ENCODE measurements around the gene TMC1.

Gene TMC1

DNA sequence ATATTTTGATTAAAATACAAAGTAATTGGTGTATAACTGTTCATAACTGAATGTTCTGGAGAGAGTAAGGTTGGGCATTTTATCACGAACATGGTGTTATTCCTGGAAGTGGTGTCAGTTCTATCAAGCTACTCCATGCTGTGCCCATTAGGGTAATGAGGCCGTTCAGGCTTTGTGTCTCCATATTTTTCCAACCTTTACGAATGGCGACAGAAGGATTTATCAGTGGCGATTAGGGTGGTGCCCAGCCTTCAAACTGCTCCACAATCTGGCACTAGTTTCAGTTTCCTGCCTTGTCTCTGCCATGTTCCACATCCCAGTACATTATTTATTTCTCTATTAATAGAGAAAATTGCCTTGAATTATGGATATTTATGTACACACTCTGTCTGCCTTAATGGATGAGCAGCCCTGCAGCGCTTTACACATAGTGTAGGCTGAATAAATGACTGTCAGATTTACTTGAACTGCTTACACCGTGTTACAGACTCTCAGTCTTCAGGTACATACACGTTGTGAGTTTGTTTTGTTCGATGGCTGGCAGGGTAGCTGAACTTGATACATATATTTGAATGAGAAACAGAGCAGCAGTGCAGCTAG lies 23.9 kb upstream of the TMC1 start:
- H3K9me3 ChIP-seq (ENCODE audit: insufficient read depth, low read depth, low read length): no peaks in the 10 kb centered on the region
- no peaks in the 10 kb centered on the region for H3K9me2 ChIP-seq (replicated peaks; ENCODE audit: low read depth, low read length)
- H3K4me1 ChIP-seq (ENCODE audit: insufficient read depth, low read length, poor library complexity, severe bottlenecking): no peaks in the 10 kb centered on the region
- no peaks in the 10 kb centered on the region for H3K36me3 ChIP-seq (ENCODE audit: insufficient read depth, low read length)
- no peak overlapping the region for H3K9ac ChIP-seq (ENCODE audit: low read depth, low read length, poor library complexity, severe bottlenecking)
- H3F3A ChIP-seq (ENCODE audit: low read depth): no peaks in the 10 kb centered on the region
- H4K20me1 ChIP-seq (ENCODE audit: insufficient read depth, low read length, poor library complexity, severe bottlenecking): no peaks in the 10 kb centered on the region
- H3K4me3 ChIP-seq (ENCODE audit: low read length, poor library complexity, severe bottlenecking): no peak overlapping the region
- H3K4me2 ChIP-seq (ENCODE audit: low read depth, low read length, poor library complexity, severe bottlenecking): no peak overlapping the region
- H3K27me3 ChIP-seq (ENCODE audit: insufficient read depth, low read length, poor library complexity, severe bottlenecking): no peaks in the 10 kb centered on the region
- no peak overlapping the region for H2AFZ ChIP-seq (ENCODE audit: low read length)
- TF ChIP-seq, protein P1, sequence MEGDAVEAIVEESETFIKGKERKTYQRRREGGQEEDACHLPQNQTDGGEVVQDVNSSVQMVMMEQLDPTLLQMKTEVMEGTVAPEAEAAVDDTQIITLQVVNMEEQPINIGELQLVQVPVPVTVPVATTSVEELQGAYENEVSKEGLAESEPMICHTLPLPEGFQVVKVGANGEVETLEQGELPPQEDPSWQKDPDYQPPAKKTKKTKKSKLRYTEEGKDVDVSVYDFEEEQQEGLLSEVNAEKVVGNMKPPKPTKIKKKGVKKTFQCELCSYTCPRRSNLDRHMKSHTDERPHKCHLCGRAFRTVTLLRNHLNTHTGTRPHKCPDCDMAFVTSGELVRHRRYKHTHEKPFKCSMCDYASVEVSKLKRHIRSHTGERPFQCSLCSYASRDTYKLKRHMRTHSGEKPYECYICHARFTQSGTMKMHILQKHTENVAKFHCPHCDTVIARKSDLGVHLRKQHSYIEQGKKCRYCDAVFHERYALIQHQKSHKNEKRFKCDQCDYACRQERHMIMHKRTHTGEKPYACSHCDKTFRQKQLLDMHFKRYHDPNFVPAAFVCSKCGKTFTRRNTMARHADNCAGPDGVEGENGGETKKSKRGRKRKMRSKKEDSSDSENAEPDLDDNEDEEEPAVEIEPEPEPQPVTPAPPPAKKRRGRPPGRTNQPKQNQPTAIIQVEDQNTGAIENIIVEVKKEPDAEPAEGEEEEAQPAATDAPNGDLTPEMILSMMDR (conservative IDR thresholded peaks at IDR 0.05; ENCODE audit: low read length): no peak
- TF ChIP-seq EZH2phosphoT487 (IDR thresholded peaks at IDR 0.05; ENCODE audit: borderline replicate concordance): no peak
- no peaks in the 10 kb centered on the region for H3K79me2 ChIP-seq (ENCODE audit: insufficient read depth, low read length)

GRCh38 chr9:72506615-72507014 lies 14.8 kb upstream of the TMC1 start:
- Histone ChIP-seq H3K4me3 (ENCODE audit: low read length, poor library complexity, severe bottlenecking) (no peak overlapping the region), H3K4me2 (ENCODE audit: low read depth, low read length, poor library complexity, severe bottlenecking) (no peak overlapping the region), H3K79me2 (ENCODE audit: insufficient read depth, low read length) (no peaks in the 10 kb centered on the region), H3K9me3 (ENCODE audit: insufficient read depth, low read depth, low read length) (no peaks in the 10 kb centered on the region), H3K36me3 (ENCODE audit: insufficient read depth, low read length) (no peaks in the 10 kb centered on the region), H4K20me1 (ENCODE audit: insufficient read depth, low read length, poor library complexity, severe bottlenecking) (no peaks in the 10 kb centered on the region), H2AFZ (ENCODE audit: low read length) (no peak overlapping the region), H3K9ac (ENCODE audit: low read depth, low read length, poor library complexity, severe bottlenecking) (no peak overlapping the region), H3F3A (ENCODE audit: low read depth) (no peaks in the 10 kb centered on the region), H3K27me3 (ENCODE audit: insufficient read depth, low read length, poor library complexity, severe bottlenecking) (no peaks in the 10 kb centered on the region), H3K4me1 (ENCODE audit: insufficient read depth, low read length, poor library complexity, severe bottlenecking) (no peaks in the 10 kb centered on the region), H3K9me2 (replicated peaks; ENCODE audit: low read depth, low read length) (no peaks in the 10 kb centered on the region)
- TF ChIP-seq, protein P1 (conservative IDR thresholded peaks at IDR 0.05; ENCODE audit: low read length): no peak
- TF ChIP-seq EZH2phosphoT487 (IDR thresholded peaks at IDR 0.05; ENCODE audit: borderline replicate concordance): no peak

DNA sequence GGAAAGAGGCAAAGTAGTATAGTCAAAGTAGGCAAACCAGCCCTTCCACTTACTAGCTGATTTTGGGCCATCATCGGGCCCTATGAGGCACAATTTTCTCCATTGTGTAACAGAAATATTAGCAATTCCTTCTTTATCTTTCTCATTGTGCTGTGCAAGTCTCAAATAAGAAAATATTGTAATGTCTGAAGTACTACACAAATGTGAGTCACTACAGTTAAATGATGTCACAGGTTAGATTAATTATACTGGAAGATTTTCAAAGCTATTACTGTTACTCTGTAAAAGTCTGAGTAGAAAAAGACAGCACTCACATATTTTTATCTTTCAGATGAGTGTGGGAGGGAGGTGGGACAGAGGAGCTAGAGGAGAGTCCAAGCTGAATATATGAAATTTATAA lies 12.4 kb upstream of the TMC1 start:
- Histone ChIP-seq H2AFZ (ENCODE audit: low read length) (no peak overlapping the region), H3K36me3 (ENCODE audit: insufficient read depth, low read length) (no peaks in the 10 kb centered on the region), H3F3A (ENCODE audit: low read depth) (no peaks in the 10 kb centered on the region), H3K9me2 (replicated peaks; ENCODE audit: low read depth, low read length) (no peaks in the 10 kb centered on the region), H3K9me3 (ENCODE audit: insufficient read depth, low read depth, low read length) (no peaks in the 10 kb centered on the region), H3K4me2 (ENCODE audit: low read depth, low read length, poor library complexity, severe bottlenecking) (no peak overlapping the region), H3K4me1 (ENCODE audit: insufficient read depth, low read length, poor library complexity, severe bottlenecking) (no peaks in the 10 kb centered on the region), H4K20me1 (ENCODE audit: insufficient read depth, low read length, poor library complexity, severe bottlenecking) (no peaks in the 10 kb centered on the region), H3K9ac (ENCODE audit: low read depth, low read length, poor library complexity, severe bottlenecking) (no peak overlapping the region), H3K4me3 (ENCODE audit: low read length, poor library complexity, severe bottlenecking) (no peak overlapping the region), H3K27me3 (ENCODE audit: insufficient read depth, low read length, poor library complexity, severe bottlenecking) (no peaks in the 10 kb centered on the region), H3K79me2 (ENCODE audit: insufficient read depth, low read length) (no peaks in the 10 kb centered on the region)
- TF ChIP-seq, protein P1 (conservative IDR thresholded peaks at IDR 0.05; ENCODE audit: low read length): no peak
- TF ChIP-seq EZH2phosphoT487 (IDR thresholded peaks at IDR 0.05; ENCODE audit: borderline replicate concordance): no peak
